T-helper 1 cell (primary cell): ENCODE data around the gene EML4.
"Not testable (repeated sequence)": the region's sequence is repeated elsewhere in the genome, so short reads cannot be mapped to it uniquely, and the experiment has no call there.

ENCODE experiments used
- DNase-seq, 5 donors: peaks; one replicate each; pipeline ENCODE4 v3.0.0-alpha.2; 2012 to 2020
- total RNA-seq, 4 donors: gene quantifications; one replicate each; lab custom pipeline; 2026; lab: John Stamatoyannopoulos, UW

Gene EML4, protein sequence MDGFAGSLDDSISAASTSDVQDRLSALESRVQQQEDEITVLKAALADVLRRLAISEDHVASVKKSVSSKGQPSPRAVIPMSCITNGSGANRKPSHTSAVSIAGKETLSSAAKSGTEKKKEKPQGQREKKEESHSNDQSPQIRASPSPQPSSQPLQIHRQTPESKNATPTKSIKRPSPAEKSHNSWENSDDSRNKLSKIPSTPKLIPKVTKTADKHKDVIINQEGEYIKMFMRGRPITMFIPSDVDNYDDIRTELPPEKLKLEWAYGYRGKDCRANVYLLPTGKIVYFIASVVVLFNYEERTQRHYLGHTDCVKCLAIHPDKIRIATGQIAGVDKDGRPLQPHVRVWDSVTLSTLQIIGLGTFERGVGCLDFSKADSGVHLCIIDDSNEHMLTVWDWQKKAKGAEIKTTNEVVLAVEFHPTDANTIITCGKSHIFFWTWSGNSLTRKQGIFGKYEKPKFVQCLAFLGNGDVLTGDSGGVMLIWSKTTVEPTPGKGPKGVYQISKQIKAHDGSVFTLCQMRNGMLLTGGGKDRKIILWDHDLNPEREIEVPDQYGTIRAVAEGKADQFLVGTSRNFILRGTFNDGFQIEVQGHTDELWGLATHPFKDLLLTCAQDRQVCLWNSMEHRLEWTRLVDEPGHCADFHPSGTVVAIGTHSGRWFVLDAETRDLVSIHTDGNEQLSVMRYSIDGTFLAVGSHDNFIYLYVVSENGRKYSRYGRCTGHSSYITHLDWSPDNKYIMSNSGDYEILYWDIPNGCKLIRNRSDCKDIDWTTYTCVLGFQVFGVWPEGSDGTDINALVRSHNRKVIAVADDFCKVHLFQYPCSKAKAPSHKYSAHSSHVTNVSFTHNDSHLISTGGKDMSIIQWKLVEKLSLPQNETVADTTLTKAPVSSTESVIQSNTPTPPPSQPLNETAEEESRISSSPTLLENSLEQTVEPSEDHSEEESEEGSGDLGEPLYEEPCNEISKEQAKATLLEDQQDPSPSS
- 337 to 439 (median 393) reads per million in 4 donors for total RNA-seq

DNA sequence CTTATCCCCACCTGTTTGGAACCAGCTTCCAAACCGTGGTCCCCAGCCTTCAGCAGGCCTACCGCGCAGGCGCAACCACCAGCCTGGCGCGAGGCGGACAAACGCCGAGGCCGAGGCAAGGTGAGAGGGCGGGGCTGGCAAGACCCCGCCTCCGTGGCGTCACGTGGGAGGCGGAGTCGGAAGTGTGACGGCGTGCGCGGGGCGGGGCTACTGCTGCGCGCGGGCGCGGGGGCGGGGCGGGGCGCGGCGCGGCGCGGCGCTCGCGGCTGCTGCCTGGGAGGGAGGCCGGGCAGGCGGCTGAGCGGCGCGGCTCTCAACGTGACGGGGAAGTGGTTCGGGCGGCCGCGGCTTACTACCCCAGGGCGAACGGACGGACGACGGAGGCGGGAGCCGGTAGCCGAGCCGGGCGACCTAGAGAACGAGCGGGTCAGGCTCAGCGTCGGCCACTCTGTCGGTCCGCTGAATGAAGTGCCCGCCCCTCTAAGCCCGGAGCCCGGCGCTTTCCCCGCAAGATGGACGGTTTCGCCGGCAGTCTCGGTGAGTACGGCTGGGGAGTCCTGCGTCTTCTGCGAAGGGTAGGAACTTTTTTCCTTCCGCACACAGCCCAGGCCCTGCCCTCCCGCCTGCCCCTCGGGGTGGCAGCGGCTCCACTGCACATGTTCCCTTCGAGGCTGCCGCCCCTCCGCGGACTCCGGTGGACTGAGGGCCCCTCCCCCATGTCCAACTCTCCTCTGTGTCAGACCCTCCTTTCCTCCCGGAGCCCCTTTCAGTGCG lies at the start of gene EML4:
TSS of gene EML4 (plus strand) at position 254 of the 774 bp plus-strand sequence. CDS start at position 513, 259 bp downstream.
- peak; percentile 82 to 89 (median 86) for DNase-seq

DNA sequence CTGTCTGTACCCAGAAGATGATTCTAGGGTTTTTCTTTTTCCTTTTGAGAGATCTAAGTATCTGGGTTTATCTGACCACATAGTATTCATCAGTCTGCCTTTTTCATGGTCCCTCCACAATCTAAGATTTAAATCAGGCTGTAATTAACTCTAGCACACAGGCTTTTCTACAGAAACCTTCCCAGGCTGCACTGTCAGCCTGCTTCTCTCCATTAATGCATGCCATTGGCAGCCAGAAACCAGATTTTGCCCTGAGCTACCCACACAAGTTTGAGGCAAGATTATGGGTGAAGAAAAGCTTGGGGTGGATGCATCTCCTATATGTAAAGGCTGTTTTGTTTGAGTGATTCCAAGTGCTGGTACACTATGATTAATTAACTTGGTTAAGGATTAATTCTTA lies 45.7 kb upstream of the EML4 start:
- no peak for DNase-seq

DNA sequence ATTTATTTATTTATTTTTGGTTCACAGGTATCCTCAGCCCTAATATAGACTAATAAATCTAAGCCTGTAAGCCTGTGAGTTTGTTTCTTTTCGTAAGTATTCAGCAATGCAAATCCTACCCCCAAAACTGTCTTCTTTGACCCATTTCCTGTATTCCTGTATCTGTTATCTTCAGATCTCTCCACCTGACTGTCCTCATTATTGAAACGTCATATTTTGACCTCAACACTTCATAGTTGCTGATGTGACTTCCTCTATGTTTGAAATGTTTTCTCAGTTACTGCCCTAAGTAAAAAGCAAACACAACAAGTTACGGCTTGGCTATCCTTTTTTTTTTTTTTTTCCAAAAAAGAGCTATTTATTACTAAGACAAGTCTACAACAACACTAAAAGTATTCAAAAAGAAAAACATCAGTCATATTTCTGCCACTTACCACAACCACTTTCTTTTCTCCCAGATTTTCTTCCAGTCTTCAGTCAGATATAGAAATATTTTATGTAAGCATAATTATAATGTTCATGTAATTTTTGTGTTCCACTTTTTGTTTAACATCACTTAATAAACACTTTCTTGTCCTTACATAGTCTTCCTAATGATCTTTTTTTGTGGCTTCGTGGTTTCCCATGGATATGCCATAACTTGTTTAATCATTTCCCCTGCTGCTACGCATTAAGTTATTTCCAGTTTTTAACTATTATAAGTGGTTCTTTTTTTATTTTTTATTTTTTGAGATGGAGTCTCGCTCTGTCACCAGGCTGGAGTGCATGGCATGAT lies 45.0 kb upstream of the EML4 start:
- peak in 1 of 5 donors; percentile 91 for DNase-seq

DNA sequence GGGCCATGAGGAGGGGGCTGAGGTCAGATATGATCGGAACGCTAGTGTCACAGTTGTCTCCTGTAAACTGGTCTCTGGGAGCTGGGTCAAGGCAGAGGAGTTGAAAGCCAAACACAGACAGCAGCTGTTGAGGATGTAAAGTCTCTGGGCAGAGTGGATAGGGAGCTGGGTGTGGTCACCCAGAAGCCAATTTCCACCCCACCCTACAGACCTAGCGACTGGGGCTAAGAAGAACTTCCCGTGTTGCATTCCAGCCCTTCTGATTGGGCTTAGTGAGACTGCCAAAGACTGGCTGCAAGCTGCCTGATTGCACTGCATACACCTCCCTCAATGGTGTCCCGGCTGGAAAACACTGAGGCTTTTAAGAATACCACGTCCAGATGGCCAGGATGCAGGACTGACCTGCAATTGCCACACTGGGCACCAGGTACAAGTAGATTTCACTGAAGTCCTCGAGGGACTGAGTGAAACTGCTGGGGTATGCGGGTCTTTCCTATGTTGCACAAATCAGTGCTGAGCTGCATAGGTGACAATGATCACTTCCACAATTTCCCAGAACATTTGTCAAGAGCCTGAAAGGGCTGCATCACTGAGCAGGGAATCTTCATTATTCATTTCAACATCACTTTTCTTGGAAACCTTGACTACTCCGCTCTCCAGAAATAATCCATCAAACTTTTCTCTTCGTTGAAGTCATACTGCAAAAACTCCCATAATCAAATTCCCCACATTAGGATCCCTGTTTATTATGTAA lies 43.1 kb upstream of the EML4 start:
- no peak for DNase-seq

DNA sequence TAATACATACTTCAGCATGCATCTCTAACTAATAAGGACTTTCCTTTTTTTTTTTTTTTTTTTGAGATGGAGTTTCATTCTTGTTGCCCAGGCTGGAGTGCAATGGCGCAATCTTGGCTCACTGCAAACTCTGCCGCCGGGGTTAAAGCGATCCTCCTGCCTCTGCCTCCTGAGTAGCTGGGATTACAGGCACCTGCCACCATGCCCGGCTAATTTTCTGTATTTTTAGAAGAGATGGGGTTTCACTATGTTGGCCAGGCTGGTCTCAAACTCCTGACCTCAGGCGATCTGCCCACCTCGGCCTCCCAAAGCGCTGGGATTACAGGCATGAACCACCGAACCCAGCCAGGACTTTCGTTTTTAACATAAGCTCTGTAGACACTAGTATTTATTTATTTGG lies 42.3 kb upstream of the EML4 start:
- not testable (repeated sequence) for DNase-seq

DNA sequence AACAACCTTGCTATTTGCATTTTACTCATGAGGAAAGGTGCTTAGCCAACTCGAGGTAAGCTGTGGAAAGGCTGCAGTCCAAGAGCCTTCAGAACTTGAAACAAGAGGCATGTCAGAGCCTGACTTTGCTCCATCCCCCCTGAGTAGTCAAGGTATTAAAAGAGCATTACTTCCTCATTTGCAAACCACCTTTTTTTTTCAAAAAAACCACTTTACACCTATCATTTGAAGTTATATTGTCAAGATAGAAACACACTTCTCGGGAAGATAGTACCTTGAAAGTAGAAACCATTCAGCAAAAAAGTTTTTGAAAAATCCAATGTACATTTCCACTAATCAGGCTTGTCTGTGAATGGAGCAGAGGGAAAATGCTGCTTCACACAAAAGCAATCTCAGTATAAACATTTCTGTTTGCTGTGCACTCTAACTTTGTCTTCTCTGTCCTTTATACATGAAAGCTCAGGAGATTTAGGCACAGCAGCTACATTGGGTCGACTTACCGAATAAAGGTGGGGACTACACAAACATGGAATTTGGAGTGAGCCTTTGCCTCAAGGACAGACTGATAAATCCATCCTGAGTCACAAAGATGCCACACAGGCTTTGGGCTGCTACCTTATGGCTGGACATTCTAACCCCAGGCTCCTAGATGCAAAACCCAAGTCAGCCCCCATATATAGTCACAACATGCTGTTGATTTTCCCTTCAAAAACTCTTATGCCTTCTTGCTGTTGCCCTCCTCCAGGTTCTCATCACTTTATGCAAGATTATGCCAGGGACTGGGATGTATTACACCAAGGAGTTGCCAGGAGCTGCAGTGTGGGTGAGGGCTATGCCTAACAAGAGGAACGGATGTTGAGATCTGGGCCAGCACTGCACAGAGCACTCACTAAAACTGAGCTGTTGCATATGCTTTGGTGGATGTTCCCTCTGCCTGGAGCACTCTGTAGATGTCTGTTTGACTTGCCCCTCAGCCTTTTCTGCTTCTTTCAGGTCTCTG lies 41.4 kb upstream of the EML4 start:
- peak in 1 of 5 donors; percentile 51 for DNase-seq

DNA sequence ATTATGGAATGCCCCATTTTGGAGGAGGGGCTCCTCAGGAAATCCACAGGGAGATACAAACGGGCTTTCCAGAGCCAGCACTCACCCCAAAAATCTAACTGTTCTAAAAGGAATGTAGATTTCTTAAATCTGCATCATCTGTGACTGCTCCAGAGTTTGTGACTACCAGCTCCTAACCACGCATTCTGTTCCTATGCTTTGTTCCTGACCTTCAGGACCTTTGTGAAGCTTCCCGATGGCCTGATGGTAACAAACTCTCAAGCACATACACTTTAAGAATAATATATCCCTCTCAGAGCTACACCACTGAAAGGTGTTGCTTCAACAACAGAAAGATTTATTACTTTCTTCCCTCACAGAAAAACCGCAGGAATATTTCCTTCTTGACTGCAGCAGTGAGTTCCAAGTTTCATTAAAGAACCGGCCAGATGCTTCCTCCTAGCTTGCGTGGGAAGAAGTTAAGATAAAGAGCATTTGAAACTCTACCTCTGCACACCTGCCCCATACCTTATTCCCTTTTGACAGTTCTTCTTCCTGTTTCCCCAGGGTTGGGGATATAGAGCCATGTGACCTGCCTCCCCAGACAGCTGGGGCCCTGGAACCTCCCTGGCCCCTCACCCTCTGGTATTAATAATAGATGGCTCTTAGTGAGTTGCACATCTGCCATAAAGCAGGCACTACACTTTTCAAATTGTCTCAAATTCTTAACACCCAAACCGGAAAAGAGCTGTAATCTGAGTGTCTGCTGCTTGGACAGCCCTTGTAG lies 40.2 kb upstream of the EML4 start:
- DNase-seq = peak in 1 of 5 donors; percentile 41

DNA sequence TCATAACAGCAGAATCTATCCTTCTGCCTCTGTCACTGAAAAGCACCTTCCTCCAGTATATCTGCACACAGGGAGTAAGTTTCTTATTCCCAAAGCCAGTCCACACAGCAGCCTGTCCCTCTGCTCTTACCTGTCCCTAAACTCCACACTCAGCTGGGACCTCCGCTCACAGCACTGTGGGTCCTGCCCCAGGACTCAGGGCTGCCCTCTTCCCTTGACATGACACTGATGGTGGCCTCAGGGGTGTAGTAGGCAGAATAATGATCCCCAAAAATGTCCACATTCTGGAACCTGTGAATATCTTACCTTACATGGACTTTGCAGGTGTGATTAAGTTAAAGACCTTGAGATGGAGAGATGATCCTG lies 39.7 kb upstream of the EML4 start:
- no peak for DNase-seq

DNA sequence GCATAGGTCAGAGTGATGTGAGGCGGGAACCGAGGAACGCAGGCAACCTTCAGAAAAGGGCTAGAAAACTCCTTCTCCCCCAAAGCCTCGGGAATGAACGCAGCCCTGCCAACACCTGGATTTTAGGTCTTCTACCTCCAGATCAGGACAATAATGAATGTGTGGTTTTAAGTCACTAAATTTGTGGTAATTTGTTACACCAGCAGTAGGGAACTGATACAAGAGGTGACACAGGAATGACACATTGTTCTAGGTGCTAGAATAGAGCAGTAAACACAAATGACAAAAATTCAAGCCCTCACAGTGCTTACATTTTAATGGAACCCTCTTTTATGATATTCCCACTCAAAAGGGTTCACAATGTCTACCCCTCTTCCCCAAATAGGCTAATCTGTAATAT lies 39.2 kb upstream of the EML4 start:
- DNase-seq = no peak

DNA sequence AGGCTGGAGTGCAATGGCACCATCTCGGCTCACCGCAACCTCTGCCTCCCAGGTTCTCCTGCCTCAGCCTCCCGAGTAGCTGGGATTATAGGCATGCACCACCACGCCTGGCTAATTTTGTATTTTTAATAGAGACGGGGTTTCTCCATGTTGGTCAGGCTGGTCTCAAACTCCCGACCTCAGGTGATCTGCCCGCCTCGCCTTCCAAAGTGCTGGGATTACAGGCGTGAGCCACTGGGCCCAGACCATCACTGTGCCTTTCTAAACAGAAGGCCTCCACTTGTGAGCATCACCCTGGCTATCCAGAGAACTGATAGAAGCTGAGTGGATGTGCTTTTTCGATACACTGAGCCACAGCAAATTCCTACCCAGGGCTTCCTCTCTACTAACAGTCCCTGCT lies 38.3 kb upstream of the EML4 start:
- not testable (repeated sequence) for DNase-seq

DNA sequence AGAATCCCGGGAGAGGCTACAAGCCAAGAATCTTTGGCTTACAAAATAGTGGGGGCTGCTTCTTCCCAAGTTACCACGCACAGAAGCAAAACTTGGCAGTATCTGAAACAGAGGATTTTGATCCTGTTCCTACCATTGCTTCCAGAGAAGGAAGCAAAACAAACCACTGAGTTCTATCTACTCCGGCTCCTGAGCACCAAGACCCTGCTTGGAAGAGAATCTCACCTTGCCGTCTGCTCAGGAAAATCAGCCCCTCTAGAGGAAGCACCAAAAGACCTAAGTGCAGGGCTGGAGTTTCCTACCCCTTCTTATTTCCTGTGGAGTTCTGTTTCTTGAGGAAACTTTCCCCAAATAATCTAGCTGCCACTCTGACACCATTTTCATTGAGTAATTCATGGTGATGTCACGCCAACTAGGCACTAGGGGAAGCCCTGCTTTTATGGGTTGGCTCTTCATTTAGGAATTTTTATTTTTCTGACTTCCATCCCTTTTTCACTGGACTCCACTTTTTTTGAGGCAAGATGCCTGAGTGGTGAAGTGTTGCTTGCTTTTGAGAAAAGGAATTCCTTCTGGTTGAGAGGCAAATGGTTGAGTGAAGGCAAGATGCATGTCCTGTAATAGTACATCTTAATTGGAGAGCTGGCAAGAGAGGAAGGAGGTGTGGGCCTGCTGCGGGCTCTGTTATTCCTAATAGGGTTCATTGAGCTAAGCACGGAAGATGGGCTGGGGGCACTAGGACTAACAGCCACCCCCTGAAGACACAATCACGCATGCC lies 36.8 kb upstream of the EML4 start:
- no peak for DNase-seq

DNA sequence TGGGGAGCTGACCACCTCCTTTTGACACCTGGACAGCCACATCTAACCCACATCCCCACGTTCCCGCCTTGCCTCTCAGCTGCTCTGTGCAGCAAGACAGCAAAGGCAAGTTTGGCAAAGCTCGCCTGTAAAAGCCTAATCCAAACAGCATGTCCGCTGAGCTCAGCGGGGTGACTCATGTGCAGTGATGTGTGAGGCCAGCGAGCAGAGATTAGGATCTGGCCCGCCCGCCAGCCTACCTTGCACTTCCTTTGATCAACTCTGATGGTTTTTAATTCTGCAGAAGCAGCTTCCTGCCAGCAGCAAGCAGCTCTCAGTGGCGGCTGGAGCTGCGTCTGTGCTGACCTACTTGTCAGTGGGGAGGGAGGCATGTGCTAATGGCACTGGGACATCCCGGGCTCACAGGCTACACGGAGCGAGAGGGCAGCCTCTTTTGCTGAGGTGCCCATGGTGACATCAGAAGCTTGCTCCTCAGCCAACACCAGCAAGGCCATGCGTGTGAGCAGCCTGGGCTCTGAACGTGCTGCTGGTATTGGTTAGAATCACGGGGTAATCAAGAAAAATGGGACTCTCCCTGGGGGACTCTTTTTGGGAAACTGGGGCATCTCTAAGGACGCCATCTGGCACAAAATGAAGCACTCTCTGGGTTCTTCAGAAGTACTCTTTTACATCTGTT lies 36.0 kb upstream of the EML4 start:
- peak; percentile 82 to 98 (median 87) for DNase-seq

DNA sequence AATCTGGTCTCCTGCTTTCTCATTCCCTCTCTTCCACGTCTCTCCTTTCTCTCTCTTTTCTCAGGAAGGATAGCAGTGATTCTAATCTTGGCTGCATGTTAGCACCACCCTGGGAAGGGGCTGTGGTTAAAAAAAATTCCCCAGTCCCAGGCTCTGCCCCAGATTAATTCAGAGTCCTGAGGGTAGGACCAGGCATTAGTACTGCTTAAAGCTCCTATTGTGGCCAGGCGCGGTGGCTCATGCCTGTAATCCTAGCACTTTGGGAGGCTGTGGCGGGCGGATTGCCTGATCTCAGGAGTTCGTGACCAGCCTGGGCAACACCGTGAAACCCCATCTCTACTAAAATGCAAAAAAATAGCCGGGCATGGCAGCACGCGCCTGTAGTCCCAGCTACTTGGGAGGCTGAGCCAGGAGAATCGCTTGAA lies 35.4 kb upstream of the EML4 start:
- DNase-seq = no peak

DNA sequence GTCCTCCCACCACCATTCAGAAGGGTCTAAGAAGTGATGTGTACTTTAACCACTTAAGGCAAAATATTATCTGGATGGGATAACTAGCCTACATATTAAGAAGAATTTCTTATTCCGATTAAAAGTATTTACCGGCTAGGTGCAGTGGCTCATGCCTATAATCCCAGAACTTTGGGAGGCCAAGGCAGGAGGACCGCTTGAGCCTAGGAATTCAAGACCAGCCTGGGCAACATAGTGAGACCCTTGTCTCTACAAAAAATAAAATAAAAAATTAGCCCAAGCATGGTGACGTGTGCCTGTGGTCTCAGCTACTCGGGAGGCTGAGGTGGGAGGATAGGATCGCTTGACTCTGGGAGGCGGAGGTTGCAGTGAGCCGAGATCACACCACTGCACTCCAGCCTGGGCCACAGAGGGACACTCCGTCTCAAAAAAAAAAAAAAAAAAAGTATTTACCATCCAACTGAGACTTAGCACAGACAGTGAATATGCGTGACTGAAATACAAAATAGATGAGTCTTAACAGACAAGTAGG lies 34.7 kb upstream of the EML4 start:
- DNase-seq = not testable (repeated sequence)

DNA sequence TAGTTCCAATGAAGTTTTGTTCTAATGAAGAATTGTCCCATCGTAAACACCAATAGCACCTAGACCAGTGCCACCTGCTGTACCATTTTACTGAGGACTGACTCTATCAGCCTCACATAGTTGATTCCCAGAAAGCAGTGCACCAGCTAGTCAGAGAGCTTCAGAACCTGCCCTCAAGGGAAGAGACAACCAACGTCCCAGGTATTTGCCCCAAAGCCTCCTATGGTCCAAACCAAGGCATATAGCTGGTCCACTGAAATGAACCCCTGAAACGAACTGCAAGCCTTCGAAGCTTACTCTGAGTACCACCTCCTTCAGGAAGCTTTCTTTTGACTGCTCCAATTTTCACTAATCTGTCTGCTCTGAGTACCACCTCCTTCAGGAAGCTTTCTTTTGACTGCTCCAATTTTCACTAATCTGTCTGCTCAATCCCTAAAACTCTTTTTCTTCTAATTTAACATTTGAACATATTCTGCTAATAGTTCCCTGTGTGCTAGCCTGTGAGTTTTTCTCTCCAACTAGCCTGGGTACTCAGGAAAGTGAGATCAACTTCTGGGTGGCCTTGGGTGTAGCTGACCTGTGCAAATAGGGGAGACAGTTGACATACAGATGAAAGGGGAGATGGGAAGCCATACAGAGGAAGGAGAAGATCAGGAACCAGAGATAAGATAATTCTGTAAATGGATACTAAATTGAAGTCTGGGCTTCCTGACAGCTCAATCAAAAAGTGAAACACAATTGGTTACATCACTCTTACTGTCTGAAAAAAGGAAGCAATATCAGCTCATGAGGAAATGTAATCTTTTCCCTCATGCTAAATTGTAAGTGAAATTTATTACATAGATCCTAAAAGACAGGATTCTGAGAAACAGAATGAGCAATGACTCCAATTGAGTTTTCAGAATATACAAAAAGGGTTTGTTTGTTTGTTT lies 33.5 kb upstream of the EML4 start:
- DNase-seq = no peak

DNA sequence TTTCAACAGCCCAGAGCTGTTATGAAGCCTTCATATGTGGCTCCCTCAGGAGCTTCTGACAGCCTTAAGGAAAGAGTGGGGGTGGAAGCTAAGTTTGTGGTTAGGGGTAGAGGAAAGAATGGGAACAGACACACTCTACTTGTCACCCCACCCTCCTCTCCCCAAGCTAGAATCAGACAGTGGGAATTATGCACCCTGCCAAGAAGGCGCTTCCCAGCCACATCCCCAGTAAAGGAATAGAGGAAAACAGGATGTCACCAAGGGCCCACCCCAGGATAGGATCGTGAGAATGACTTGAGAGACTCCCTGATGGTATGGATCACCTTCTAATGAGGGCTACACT lies 32.4 kb upstream of the EML4 start:
- DNase-seq = no peak
